Endothelial cell of umbilical vein (primary cell): ENCODE data around the gene ZDHHC7.

Source experiments
- TF ChIP-seq, protein P1 (sequence below), 2 donors: IDR thresholded peaks; 1 replicate in 1 of 2; 2 replicates in 1 of 2; pipeline ENCODE4 v1.5.1; 2011; ENCODE audit warnings: low read length in 2 of 2, mild to moderate bottlenecking in 2 of 2, moderate library complexity in 2 of 2, control low read depth in 1 of 2, inconsistent platforms in 1 of 2, low read depth in 1 of 2; ENCODE audit not compliant: insufficient read depth in 1 of 2; ENCODE audit errors: extremely low read depth in 1 of 2
- TF ChIP-seq, protein P2 (sequence below): IDR thresholded peaks from 2 replicates; pipeline ENCODE4 v1.6.1; 2011; ENCODE audit not compliant: insufficient read depth, insufficient read length

DNA sequence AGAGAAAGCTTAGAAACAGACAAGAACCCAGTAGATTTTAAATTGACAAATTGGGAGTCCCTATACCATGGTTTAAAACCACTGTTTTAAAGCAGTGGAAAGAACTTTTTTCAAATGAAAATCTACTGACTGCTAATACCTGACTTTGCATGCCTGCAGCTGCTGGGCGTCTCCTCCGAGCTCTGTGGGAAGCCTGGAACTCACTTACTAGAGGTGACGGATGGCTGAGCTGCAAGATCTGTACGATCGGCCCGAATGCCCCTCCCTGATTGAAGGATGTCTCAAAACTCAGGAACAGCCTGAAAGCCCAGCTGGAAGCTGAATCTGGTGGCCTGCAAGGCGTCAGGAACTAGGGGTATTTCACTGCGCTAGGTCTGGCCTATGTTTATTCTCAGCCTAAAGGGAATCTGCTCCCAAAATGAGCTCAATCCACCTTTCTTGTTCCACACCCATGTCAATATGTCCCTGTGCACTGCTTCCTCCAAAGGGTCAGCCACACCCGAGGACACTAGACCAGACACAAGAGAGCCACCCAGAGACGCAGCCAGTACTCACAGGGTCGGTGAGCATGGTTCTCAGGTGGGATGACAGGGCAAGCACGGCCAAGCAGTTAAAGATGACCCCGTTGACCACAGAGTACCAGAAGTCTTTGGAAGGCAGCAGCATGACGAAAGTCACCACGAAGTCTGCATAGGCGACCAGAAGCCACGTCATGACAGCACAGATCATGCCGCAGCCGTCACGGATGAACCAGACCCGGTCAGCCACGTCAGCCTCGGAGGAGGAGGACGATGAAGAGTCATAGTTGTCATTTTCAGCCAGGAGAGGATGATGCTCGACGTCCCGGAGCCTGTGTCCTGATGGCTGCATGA is 21.4 kb downstream of the ZDHHC7 start:
- TF ChIP-seq, protein P1, sequence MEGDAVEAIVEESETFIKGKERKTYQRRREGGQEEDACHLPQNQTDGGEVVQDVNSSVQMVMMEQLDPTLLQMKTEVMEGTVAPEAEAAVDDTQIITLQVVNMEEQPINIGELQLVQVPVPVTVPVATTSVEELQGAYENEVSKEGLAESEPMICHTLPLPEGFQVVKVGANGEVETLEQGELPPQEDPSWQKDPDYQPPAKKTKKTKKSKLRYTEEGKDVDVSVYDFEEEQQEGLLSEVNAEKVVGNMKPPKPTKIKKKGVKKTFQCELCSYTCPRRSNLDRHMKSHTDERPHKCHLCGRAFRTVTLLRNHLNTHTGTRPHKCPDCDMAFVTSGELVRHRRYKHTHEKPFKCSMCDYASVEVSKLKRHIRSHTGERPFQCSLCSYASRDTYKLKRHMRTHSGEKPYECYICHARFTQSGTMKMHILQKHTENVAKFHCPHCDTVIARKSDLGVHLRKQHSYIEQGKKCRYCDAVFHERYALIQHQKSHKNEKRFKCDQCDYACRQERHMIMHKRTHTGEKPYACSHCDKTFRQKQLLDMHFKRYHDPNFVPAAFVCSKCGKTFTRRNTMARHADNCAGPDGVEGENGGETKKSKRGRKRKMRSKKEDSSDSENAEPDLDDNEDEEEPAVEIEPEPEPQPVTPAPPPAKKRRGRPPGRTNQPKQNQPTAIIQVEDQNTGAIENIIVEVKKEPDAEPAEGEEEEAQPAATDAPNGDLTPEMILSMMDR (IDR thresholded peaks at IDR 0.05; ENCODE audit: extremely low read depth in 1 of 2, insufficient read depth in 1 of 2, low read depth in 1 of 2, low read length in 2 of 2) = no peak
- TF ChIP-seq, protein P2, sequence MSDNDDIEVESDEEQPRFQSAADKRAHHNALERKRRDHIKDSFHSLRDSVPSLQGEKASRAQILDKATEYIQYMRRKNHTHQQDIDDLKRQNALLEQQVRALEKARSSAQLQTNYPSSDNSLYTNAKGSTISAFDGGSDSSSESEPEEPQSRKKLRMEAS = no peak
